Motor neuron (in vitro differentiated cells): Measurements from ENCODE around the gene CAMKMT. TPM values are rescaled to one million over a fixed set of nuclear protein-coding genes. Genes with fewer than 3 reads are reported as not detected.

Experiments
- ATAC-seq, 8 experiments: fragments of 200-7000 bp; cut with Tn5 transposase; replicated peaks in 6 of 8; 2 replicates each; pipeline ENCODE4 v1.8.0; 2021; ENCODE audit warnings: mild to moderate bottlenecking in 8 of 8, moderate library complexity in 8 of 8
- H3K27ac ChIP-seq, 2 donors: fragments of 250-450 bp; sonication (Bioruptor Pico); 2 replicates each; pipeline ENCODE4 v1.9.0; 2021; ENCODE audit warnings: antibody characterized with exemption in 2 of 2, mild to moderate bottlenecking in 2 of 2, moderate library complexity in 1 of 2
- H3K4me1 ChIP-seq, 2 donors: fragments of 250-450 bp; sonication (Bioruptor Pico); replicated peaks in 1 of 2; 2 replicates each; pipeline ENCODE4 v1.6.1; 2021; ENCODE audit warnings: antibody characterized with exemption in 2 of 2, mild to moderate bottlenecking in 2 of 2, moderate library complexity in 1 of 2
- H3K4me3 ChIP-seq, 5 donors: fragments of 250-450 bp; sonication (Bioruptor Pico); 2 replicates each; pipeline ENCODE4 v1.9.0; 2021; ENCODE audit warnings: antibody characterized with exemption in 5 of 5, mild to moderate bottlenecking in 5 of 5, moderate library complexity in 4 of 5
- WGBS, 10 experiments: fragments of 450-650 bp; shearing (Covaris generic); methylation state at CpG; one replicate each; pipeline ENCODE4 v1.0.0; 2022; 5-methylcytosine and 5-hydroxymethylcytosine counted together
- in situ Hi-C, 9 experiments: fragments of 400-800 bp; cut with MboI; loops; one replicate each; pipeline ENCODE4 v1.15.0; 2021; ENCODE audit warnings: low sequenced_read_pairs in 9 of 9, low pct_unique_long_range_greater_than_20kb in 2 of 9; ENCODE audit not compliant: unreplicated experiment in 9 of 9
- total RNA-seq, 8 experiments: library from RNA; unstranded; fragments of 300-600 nt; gene quantifications; 2 replicates each; pipeline versions ENCODE4 v1.2.3 to v1.2.4, GENCODE V29; 2022

The CAMKMT gene
- total RNA-seq, 8 experiments from 2014 or later: 3.6 to 15.7 (median 6.1) TPM

- no peak for ATAC-seq
- in situ Hi-C loops: no loop called here
- 86 to 100% (median 94%) methylated on average over 1 to 2 of the region's 2 CpGs for WGBS, 10 experiments
- Histone ChIP-seq H3K27ac (no peak overlapping the region), H3K4me3 (no peak overlapping the region), H3K4me1 (no peaks in the 10 kb centered on the region)
Measured at GRCh38 chr2:44335806-44336538, 25.8 kb upstream of the CAMKMT start.

- in situ Hi-C loops: no loop called here
- 71 to 100% (median 94%) methylated on average over 1 of the region's 1 CpG; no CpG with 5 or more reads in 4 of the 10 experiments for WGBS, 10 experiments
- Histone ChIP-seq H3K27ac (no peak overlapping the region), H3K4me1 (no peaks in the 10 kb centered on the region), H3K4me3 (no peak overlapping the region)
- ATAC-seq: peak in 1 of 8 experiments; percentile 18
Measured at GRCh38 chr2:44342854-44343253, 18.9 kb upstream of the CAMKMT start.

GRCh38 chr2:44347526-44347925 is 14.2 kb upstream of the CAMKMT start:
- no peak for ATAC-seq
- in situ Hi-C loops: no loop called here
- 25 to 100% (median 93%) methylated on average over 1 to 2 of the region's 2 CpGs for WGBS, 10 experiments

GRCh38 chr2:44348400-44348799 is 13.3 kb upstream of the CAMKMT start:
- in situ Hi-C loops: no loop called here
- no peak overlapping the region for H3K27ac ChIP-seq
- ATAC-seq: no peak
- peaks cover 0 to 16% of the 10 kb centered on the region in 2 donors for H3K4me1 ChIP-seq
- no peak overlapping the region for H3K4me3 ChIP-seq
- WGBS, 10 experiments: 13 to 100% (median 80%) methylated on average over 1 to 2 of the region's 2 CpGs; no CpG with 5 or more reads in 1 of the 10 experiments

More at GRCh38 chr2:44347526-44347925, 14.2 kb upstream of the CAMKMT start:
- H3K4me1 ChIP-seq: peaks cover 0 to 16% of the 10 kb centered on the region in 2 donors
- H3K27ac ChIP-seq: no peak overlapping the region
- H3K4me3 ChIP-seq: no peak overlapping the region

GRCh38 chr2:44349506-44349905 is 12.2 kb upstream of the CAMKMT start:
- ATAC-seq: no peak
- Histone ChIP-seq H3K4me3 (no peak overlapping the region), H3K4me1 (peaks cover 0 to 16% of the 10 kb centered on the region in 2 donors), H3K27ac (no peak overlapping the region)
- 88 to 99% (median 97%) methylated on average over 6 to 10 of the region's 10 CpGs for WGBS, 10 experiments
- in situ Hi-C loops: no loop called here

- 60 to 100% (median 94%) methylated on average over 1 to 3 of the region's 4 CpGs; no CpG with 5 or more reads in 2 of the 10 experiments for WGBS, 10 experiments
- peaks cover 0 to 16% of the 10 kb centered on the region in 2 donors for H3K4me1 ChIP-seq
- H3K27ac ChIP-seq: no peak overlapping the region
- in situ Hi-C loops: no loop called here
- H3K4me3 ChIP-seq: no peak overlapping the region
- ATAC-seq: peak; percentile 16 to 75 (median 50)
Measured at GRCh38 chr2:44351088-44351487, 10.7 kb upstream of the CAMKMT start.

- no peak overlapping the region for H3K27ac ChIP-seq
- no peak overlapping the region for H3K4me3 ChIP-seq
- peaks cover 0 to 16% of the 10 kb centered on the region in 2 donors for H3K4me1 ChIP-seq
- in situ Hi-C loops: no loop called here
- WGBS, 10 experiments: 66 to 100% (median 100%) methylated on average over 1 to 2 of the region's 2 CpGs; no CpG with 5 or more reads in 2 of the 10 experiments
- no peak for ATAC-seq
Measured at GRCh38 chr2:44351676-44352075, 10.1 kb upstream of the CAMKMT start.

GRCh38 chr2:44352510-44352909 is 9.2 kb upstream of the CAMKMT start:
- H3K27ac ChIP-seq: no peak overlapping the region
- in situ Hi-C loops: no loop called here
- peaks cover 0 to 16% of the 10 kb centered on the region in 2 donors for H3K4me1 ChIP-seq
- no peak overlapping the region for H3K4me3 ChIP-seq
- ATAC-seq: no peak
- 89 to 100% (median 100%) methylated on average over 1 of the region's 1 CpG for WGBS, 10 experiments

- Histone ChIP-seq H3K27ac (no peak overlapping the region), H3K4me3 (no peak overlapping the region), H3K4me1 (peaks cover 9 to 32% of the 10 kb centered on the region in 2 donors)
- in situ Hi-C loops: no loop called here
- no peak for ATAC-seq
- 75 to 100% (median 91%) methylated on average over 1 to 2 of the region's 6 CpGs; no CpG with 5 or more reads in 4 of the 10 experiments for WGBS, 10 experiments
Measured at GRCh38 chr2:44354761-44355160, 7.0 kb upstream of the CAMKMT start.

GRCh38 chr2:44358503-44358902 is 3.2 kb upstream of the CAMKMT start:
- H3K27ac ChIP-seq: no peak overlapping the region
- H3K4me1 ChIP-seq: peaks cover 10 to 22% of the 10 kb centered on the region in 2 donors
- H3K4me3 ChIP-seq: peak overlapping the region in 1 of 5 donors; percentile 3
- ATAC-seq: no peak
- in situ Hi-C loops: no loop called here
- WGBS, 10 experiments: 74 to 100% (median 95%) methylated on average over 1 to 3 of the region's 3 CpGs; no CpG with 5 or more reads in 1 of the 10 experiments

- peaks cover 10 to 22% of the 10 kb centered on the region in 2 donors for H3K4me1 ChIP-seq
- in situ Hi-C loops: no loop called here
- peak overlapping the region; percentile 100 for H3K27ac ChIP-seq
- WGBS, 10 experiments: 0 to 8% (median 0%) methylated on average over 1 to 14 of the region's 19 CpGs; no CpG with 5 or more reads in 2 of the 10 experiments
- peak; percentile 8 to 62 (median 38) for ATAC-seq
- H3K4me3 ChIP-seq: peak overlapping the region; percentile 75 to 91 (median 88)
Measured at GRCh38 chr2:44360749-44361329, 908 bp upstream of the CAMKMT start.

- peak overlapping the region in 1 of 2 donors; percentile 100 for H3K27ac ChIP-seq
- peak overlapping the region; percentile 75 to 91 (median 88) for H3K4me3 ChIP-seq
- 0 to 4% (median 0%) methylated on average over 1 to 29 of the region's 32 CpGs for WGBS, 10 experiments
- ATAC-seq: peak; percentile 2 to 47 (median 18)
- in situ Hi-C loops: no loop called here
- H3K4me1 ChIP-seq: peaks cover 10 to 22% of the 10 kb centered on the region in 2 donors
Measured at GRCh38 chr2:44362207-44363015, 664 bp downstream of the CAMKMT start.

- Histone ChIP-seq H3K4me1 (peaks cover 2 to 7% of the 10 kb centered on the region in 2 donors), H3K4me3 (no peak overlapping the region), H3K27ac (no peak overlapping the region)
- WGBS, 10 experiments: 43 to 100% (median 93%) methylated on average over 1 to 3 of the region's 3 CpGs; no CpG with 5 or more reads in 2 of the 10 experiments
- no peak for ATAC-seq
- in situ Hi-C loops: no loop called here
Measured at GRCh38 chr2:44364604-44365003, 2.9 kb downstream of the CAMKMT start.
